ENCODE results near the gene C12orf76. TPM values are rescaled to one million over a fixed set of nuclear protein-coding genes. Genes with fewer than 3 reads are reported as not detected.

C12orf76 gene
- total RNA-seq, 1 experiment from 2014 or later = 29.4 TPM

GRCh38 chr12:110047297-110047940 is 903 bp downstream of the C12orf76 start:
- Histone ChIP-seq H3K27me3 (ENCODE audit: insufficient read depth, low read depth) (no peaks in the 10 kb centered on the region), H3K27ac (no peak overlapping the region), H3K4me2 (peak overlapping the region; percentile 98), H3K9me3 (ENCODE audit: insufficient read depth, low read depth) (no peaks in the 10 kb centered on the region), H2AFZ (peak overlapping the region; percentile 91), H3K4me3 (peak overlapping the region; percentile 86), H3F3A (ENCODE audit: insufficient read depth, low read depth) (peaks cover 8% of the 10 kb centered on the region), H3K4me1 (replicated peaks; ENCODE audit: insufficient read depth) (peaks cover 15% of the 10 kb centered on the region), H3K79me2 (ENCODE audit: low read depth) (peaks cover 33% of the 10 kb centered on the region), H4K20me1 (ENCODE audit: insufficient read depth) (no peaks in the 10 kb centered on the region; the same call in 1 of the 2 replicates), H3K9me2 (ENCODE audit: insufficient read depth) (no peaks in the 10 kb centered on the region), H3K36me3 (ENCODE audit: low read depth) (no peaks in the 10 kb centered on the region)
- ChIA-PET CTCF (interaction anchor here (0.6 kb wide), 1 partner anchor 45 kb away, joined by 6 read pairs; no protein-coding TSS in a partner anchor), POLR2A (ENCODE audit: unreplicated experiment) (interaction anchor here (0.7 kb wide), 1 partner anchor 527 kb away, joined by 3 read pairs; no protein-coding TSS in a partner anchor)
- TF ChIP-seq CTCF (conservative IDR thresholded peaks at IDR 0.05) (no peak), EZH2 (IDR thresholded peaks at IDR 0.05; ENCODE audit: low read depth) (no peak)
- intact Hi-C loops (cut with micrococcal nuclease; ENCODE audit: unreplicated experiment) = no loop called here
- DNase-seq = no peak
- TSS peak; percentile 40 for BruUV-seq (replicated peaks)

- Histone ChIP-seq H3K27ac (no peak overlapping the region), H3K9me2 (ENCODE audit: insufficient read depth) (no peaks in the 10 kb centered on the region), H3K36me3 (ENCODE audit: low read depth) (no peaks in the 10 kb centered on the region), H4K20me1 (ENCODE audit: insufficient read depth) (no peaks in the 10 kb centered on the region; the same call in 1 of the 2 replicates), H3K79me2 (ENCODE audit: low read depth) (peaks cover 38% of the 10 kb centered on the region), H3F3A (ENCODE audit: insufficient read depth, low read depth) (peaks cover 11% of the 10 kb centered on the region), H3K4me1 (replicated peaks; ENCODE audit: insufficient read depth) (peaks cover 15% of the 10 kb centered on the region), H3K27me3 (ENCODE audit: insufficient read depth, low read depth) (no peaks in the 10 kb centered on the region), H2AFZ (no peak overlapping the region), H3K4me2 (peak overlapping the region; percentile 98), H3K4me3 (no peak overlapping the region; the same call in 1 of the 2 replicates), H3K9me3 (ENCODE audit: insufficient read depth, low read depth) (no peaks in the 10 kb centered on the region)
- CTCF ChIA-PET = no interaction called here
- intact Hi-C loops (cut with micrococcal nuclease; ENCODE audit: unreplicated experiment) = no loop called here
- no TSS peak for BruUV-seq (replicated peaks)
- POLR2A ChIA-PET (ENCODE audit: unreplicated experiment) = interaction anchor here (0.6 kb wide), 1 partner anchor 47 kb away, joined by 4 read pairs; no protein-coding TSS in a partner anchor
- no peak for TF ChIP-seq CTCF (conservative IDR thresholded peaks at IDR 0.05)
- TF ChIP-seq EZH2 (IDR thresholded peaks at IDR 0.05; ENCODE audit: low read depth) = no peak
- DNase-seq = no peak
These were observed 1.7 kb downstream of the C12orf76 start for GRCh38 chr12:110046451-110047187.

- Histone ChIP-seq H3K4me1 (replicated peaks; ENCODE audit: insufficient read depth) (peaks cover 43% of the 10 kb centered on the region), H3K36me3 (ENCODE audit: low read depth) (no peaks in the 10 kb centered on the region)
- intact Hi-C loops (cut with micrococcal nuclease; ENCODE audit: unreplicated experiment) = no loop called here
These were observed 6.1 kb downstream of the C12orf76 start for GRCh38 chr12:110042264-110042663.

More at GRCh38 chr12:110042264-110042663, 6.1 kb downstream of the C12orf76 start:
- no peak overlapping the region for H3K27ac ChIP-seq
- H3K9me3 ChIP-seq (ENCODE audit: insufficient read depth, low read depth) = no peaks in the 10 kb centered on the region
- TF ChIP-seq EZH2 (IDR thresholded peaks at IDR 0.05; ENCODE audit: low read depth) (no peak), CTCF (conservative IDR thresholded peaks at IDR 0.05) (no peak)
- BruUV-seq (replicated peaks) = no TSS peak
- H3K79me2 ChIP-seq (ENCODE audit: low read depth) = peaks cover 48% of the 10 kb centered on the region
- H3K9me2 ChIP-seq (ENCODE audit: insufficient read depth) = no peaks in the 10 kb centered on the region
- no peak overlapping the region for H3K4me2 ChIP-seq
- CTCF ChIA-PET = interaction anchor here (0.7 kb wide), 1 partner anchor 9 kb away, joined by 3 read pairs; no protein-coding TSS in a partner anchor
- H3K27me3 ChIP-seq (ENCODE audit: insufficient read depth, low read depth) = no peaks in the 10 kb centered on the region
- no peak overlapping the region for H3K4me3 ChIP-seq
- no peak for DNase-seq
- peaks cover 51% of the 10 kb centered on the region for H3F3A ChIP-seq (ENCODE audit: insufficient read depth, low read depth)
- POLR2A ChIA-PET (ENCODE audit: unreplicated experiment) = no interaction called here
- H2AFZ ChIP-seq = no peak overlapping the region
- no peaks in the 10 kb centered on the region; the same call in 1 of the 2 replicates for H4K20me1 ChIP-seq (ENCODE audit: insufficient read depth)
